MM.1S (cell line): Measurements from ENCODE around the gene CEACAM5.

ENCODE experiments used
- EZH2 ChIP-seq: fragments of 300-600 bp; sonication (generic); optimal IDR thresholded peaks from 2 replicates; pipeline ENCODE3; 2017; ENCODE audit warnings: low read depth, mild to moderate bottlenecking, antibody characterized with exemption, low read length, mixed read lengths
- EZH2phosphoT487 ChIP-seq: fragments of 300-600 bp; sonication (generic); IDR thresholded peaks from 2 replicates; pipeline ENCODE4 v1.6.1; 2018; ENCODE audit warnings: antibody characterized with exemption, low read length
- TF ChIP-seq, protein P1 (sequence below): fragments of 300-600 bp; sonication (generic); IDR thresholded peaks from 2 replicates; pipeline ENCODE4 v1.5.1; 2016; ENCODE audit warnings: antibody characterized with exemption, low read length, mixed read lengths

DNA sequence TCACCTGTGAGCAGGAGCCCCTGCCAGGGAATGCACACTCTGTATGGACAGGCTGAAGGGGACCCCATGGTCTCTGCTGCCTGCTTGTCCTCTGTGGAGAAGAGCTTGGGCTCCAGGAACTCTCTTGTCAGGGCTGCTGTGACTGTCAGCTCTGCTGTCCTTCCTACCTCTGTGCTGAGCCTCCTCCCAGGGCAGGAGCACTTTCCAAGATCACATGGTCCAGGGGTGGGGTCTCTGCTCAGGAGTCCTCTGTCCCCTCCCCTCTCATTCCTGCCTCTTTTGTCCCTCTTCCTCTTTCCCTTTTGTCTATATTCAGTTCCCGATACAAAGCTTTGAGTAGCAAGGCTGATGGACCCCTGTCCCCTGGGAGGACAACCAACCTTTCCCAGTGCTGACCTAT is 20.3 kb upstream of the CEACAM5 start, which contains the start of gene CEACAM7:
- TF ChIP-seq, protein P1, sequence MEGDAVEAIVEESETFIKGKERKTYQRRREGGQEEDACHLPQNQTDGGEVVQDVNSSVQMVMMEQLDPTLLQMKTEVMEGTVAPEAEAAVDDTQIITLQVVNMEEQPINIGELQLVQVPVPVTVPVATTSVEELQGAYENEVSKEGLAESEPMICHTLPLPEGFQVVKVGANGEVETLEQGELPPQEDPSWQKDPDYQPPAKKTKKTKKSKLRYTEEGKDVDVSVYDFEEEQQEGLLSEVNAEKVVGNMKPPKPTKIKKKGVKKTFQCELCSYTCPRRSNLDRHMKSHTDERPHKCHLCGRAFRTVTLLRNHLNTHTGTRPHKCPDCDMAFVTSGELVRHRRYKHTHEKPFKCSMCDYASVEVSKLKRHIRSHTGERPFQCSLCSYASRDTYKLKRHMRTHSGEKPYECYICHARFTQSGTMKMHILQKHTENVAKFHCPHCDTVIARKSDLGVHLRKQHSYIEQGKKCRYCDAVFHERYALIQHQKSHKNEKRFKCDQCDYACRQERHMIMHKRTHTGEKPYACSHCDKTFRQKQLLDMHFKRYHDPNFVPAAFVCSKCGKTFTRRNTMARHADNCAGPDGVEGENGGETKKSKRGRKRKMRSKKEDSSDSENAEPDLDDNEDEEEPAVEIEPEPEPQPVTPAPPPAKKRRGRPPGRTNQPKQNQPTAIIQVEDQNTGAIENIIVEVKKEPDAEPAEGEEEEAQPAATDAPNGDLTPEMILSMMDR = no peak
- TF ChIP-seq EZH2phosphoT487 (no peak), EZH2 (no peak)
